ENCODE measurements around the gene FRMD3. TPM values are rescaled to one million over a fixed set of nuclear protein-coding genes. Genes with fewer than 3 reads are reported as not detected.
"Not testable (repeated sequence)": the region's sequence is repeated elsewhere in the genome, so short reads cannot be mapped to it uniquely, and the experiment has no call there.

Gene FRMD3
- total RNA-seq, 1 donor: 0.86 TPM

DNA sequence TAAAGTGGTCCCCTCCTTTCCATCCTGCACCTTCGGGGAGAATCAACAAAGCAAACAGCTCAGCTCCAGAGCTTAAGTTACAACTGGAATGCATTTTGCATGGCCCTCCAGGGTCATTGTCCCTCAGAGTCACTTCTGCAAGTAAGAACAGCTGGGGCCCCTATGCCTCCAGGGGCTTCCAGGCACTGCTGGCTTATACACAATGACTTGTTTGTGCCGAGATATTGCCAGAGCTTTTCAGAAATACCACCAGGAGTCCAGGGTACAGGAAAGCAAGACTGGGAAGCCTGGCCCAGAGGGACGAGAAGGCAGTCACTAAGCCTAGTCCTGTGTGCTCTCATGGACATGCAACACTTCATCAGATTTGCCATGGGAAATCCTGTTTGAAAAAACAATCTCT lies 11.3 kb downstream of the FRMD3 start:
- DNase-seq (ENCODE audit: low read depth): no peak
- no peak overlapping the region for H3K4me3 ChIP-seq (ENCODE audit: low read depth, low read length)
- TF ChIP-seq, protein P1, sequence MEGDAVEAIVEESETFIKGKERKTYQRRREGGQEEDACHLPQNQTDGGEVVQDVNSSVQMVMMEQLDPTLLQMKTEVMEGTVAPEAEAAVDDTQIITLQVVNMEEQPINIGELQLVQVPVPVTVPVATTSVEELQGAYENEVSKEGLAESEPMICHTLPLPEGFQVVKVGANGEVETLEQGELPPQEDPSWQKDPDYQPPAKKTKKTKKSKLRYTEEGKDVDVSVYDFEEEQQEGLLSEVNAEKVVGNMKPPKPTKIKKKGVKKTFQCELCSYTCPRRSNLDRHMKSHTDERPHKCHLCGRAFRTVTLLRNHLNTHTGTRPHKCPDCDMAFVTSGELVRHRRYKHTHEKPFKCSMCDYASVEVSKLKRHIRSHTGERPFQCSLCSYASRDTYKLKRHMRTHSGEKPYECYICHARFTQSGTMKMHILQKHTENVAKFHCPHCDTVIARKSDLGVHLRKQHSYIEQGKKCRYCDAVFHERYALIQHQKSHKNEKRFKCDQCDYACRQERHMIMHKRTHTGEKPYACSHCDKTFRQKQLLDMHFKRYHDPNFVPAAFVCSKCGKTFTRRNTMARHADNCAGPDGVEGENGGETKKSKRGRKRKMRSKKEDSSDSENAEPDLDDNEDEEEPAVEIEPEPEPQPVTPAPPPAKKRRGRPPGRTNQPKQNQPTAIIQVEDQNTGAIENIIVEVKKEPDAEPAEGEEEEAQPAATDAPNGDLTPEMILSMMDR (IDR thresholded peaks at IDR 0.05; ENCODE audit: insufficient read depth, low read depth, low read length): no peak

DNA sequence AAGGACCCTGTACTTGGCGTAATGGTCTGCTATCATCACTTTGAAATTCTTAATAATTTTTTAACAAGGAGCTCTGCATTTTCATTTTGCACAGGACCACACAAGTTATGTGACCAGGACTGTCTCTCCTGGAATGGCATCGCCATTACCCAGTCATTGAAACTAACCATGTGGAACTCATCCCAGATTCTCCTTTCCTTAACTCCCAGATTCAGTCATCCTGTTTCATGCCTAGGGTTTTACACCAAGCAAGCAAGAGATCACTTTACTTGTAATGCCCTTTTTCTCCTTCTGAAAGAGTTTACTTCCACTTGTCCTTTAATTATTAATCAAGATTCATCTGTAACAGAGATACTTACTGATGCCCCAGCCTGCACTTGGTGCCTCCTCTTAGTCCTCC lies 12.0 kb downstream of the FRMD3 start:
- no peak for DNase-seq (ENCODE audit: low read depth)
- TF ChIP-seq, protein P1 (IDR thresholded peaks at IDR 0.05; ENCODE audit: insufficient read depth, low read depth, low read length): no peak
- no peak overlapping the region for H3K4me3 ChIP-seq (ENCODE audit: low read depth, low read length)

DNA sequence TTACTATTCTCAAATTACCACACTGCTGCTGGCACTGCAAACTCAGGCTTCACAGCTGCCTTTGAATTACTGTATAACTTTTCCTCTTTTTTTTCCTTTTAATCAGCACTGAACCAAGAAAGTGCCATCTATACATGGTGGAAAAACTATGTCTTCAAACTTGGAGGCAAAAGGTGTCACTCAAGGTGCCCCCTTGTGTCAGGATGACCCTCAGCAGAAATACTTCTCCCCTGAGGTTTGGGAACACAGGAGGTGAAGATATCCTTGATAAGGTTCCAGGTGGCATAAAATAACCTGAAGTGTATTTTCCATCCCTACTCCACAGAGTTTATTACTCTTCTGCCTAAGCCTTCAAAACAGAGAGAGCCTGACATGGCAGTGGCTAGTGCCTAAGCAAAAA lies 14.5 kb downstream of the FRMD3 start:
- DNase-seq (ENCODE audit: low read depth): no peak

DNA sequence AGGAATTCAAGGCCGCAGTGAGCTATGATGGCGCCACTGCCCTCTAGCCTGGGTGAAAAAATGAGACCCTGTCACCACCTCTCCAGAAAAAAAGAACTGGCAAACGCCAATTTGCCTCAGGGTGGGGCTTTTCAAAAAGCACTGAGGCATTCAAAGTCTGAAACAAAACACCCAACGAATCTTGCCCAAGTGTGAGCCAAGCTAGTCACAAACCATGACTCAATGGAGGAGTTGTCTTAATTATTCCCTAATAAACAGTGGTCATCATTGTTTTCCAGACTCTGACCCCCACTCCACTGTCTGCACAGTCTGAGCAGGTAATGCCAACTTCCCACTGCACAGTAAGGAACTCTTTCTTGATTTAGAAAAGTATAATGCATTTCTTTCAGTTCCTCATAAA lies 16.8 kb downstream of the FRMD3 start:
- DNase-seq (ENCODE audit: low read depth): no peak
- TF ChIP-seq, protein P1 (IDR thresholded peaks at IDR 0.05; ENCODE audit: insufficient read depth, low read depth, low read length): no peak

More for the DNA sequence above, 14.5 kb downstream of the FRMD3 start:
- TF ChIP-seq, protein P1 (IDR thresholded peaks at IDR 0.05; ENCODE audit: insufficient read depth, low read depth, low read length): no peak
- H3K4me3 ChIP-seq (ENCODE audit: low read depth, low read length): no peak overlapping the region

DNA sequence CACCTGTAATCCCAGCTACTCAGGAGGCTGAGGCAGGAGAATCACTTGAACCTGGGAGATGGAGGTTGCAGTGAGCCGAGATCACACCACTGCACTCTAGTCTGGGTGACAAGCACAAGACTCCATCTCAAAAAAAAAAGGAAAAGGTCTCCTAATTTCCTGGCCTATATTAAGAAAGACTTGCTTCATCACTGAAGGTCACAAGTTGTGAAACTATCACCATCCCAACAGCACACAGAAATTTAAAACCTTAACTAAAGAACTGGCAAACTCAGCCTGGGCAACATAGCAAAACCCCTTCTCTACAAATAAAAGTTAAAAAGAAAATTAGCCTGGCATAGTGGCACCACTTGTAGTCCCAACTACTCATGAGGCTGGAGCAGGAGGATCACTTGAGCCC lies 17.2 kb downstream of the FRMD3 start:
- no peak for DNase-seq (ENCODE audit: low read depth)
- no peak overlapping the region for H3K4me3 ChIP-seq (ENCODE audit: low read depth, low read length)
- TF ChIP-seq, protein P1 (IDR thresholded peaks at IDR 0.05; ENCODE audit: insufficient read depth, low read depth, low read length): no peak

More for the DNA sequence above, 16.8 kb downstream of the FRMD3 start:
- H3K4me3 ChIP-seq (ENCODE audit: low read depth, low read length): no peak overlapping the region

DNA sequence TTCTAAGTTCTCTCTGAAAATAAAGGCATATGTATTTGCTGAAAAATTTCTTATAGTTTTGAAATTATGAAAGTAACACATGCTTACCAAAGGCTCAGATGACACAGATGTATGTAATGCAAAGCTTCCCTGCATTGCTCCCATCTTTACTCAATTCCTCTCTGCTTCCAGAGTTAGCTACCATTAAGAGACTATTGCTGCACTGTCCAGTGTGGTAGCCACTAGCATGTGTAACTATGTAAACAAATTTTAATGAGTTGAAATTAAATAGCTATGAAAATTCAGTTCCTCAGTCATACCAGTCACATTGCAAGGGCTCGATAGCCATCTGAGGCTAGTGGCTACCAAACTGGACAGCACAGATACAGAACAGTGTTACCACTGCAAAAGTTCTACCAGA lies 17.9 kb downstream of the FRMD3 start:
- TF ChIP-seq, protein P1 (IDR thresholded peaks at IDR 0.05; ENCODE audit: insufficient read depth, low read depth, low read length): no peak
- no peak overlapping the region for H3K4me3 ChIP-seq (ENCODE audit: low read depth, low read length)
- DNase-seq (ENCODE audit: low read depth): no peak

DNA sequence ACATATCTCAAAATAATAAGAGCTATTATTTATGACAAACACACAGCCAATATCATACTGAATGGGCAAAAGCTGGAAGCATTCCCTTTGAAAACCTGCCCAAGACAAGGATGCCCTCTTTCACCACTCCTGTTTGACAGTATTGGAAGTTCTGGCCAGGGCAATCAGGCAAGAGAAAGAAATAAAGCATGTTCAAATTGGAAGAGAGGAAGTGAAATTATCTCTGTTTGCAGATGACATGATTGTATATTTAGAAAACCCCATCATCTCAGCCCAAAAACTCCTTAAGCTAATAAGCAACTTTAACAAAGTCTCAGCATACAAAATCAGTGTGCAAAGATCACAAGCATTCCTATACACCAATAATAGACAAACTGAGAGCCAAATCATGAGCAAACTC lies 20.2 kb downstream of the FRMD3 start:
- DNase-seq (ENCODE audit: low read depth); H3K4me3 ChIP-seq (ENCODE audit: low read depth, low read length): not testable (repeated sequence)
